ENCODE data around the gene PHACTR3.

The PHACTR3 gene

DNA sequence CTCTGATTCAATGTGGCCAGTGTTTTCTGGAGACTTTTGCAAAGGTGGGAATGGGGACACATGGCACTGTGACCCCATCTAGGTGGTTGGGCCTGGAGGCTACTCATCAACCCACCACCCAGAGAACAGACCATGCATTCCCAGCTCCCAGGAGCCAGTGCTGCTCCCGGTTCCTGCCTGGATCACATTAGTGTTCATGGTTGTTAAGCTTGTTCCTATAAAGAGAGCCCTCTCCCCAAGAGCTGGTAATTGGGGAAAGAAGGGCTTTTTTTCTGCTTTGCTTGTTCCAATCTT, 102.0 kb downstream of the PHACTR3 start:
- DNase-seq, result no peak

DNA sequence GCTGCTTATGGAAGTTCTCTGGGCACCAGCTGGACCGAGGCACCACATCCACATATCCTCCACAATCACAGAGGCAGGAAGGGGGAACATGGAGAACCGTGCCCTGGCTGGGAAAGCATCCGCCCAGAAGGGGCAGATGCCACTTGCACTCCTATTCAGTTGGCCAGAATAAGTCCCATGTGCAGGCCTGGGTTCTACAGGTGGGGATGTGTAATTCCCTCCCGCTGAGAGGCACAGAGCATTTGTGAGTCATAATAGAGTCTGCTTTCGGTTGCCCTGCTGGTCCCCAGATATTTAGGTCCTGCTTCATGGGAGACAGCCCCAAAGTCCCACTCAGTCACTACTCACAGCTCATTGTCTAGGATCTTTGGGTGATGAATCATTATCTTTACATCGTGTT, 104.0 kb downstream of the PHACTR3 start:
- no peak for DNase-seq

DNA sequence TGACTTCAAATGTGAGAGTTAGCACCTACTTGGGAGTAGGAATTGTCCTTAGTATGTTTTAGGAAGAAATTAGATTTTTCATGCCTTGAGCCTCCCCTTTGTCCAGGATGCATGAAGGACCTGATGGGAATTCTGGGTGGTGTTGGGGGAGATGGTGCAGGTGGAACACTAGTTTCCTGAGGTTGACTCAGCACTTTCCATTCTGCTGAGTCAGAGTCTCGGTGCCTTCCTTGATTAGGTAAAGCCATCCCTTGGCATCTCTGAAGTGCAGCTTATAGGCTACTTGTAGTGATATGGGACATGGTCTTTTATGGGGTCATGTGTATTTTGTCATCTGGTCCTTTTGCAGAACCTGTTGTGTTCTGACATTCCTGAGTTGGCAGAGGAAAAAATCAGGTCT, 105.3 kb downstream of the PHACTR3 start:
- DNase-seq, result no peak

DNA sequence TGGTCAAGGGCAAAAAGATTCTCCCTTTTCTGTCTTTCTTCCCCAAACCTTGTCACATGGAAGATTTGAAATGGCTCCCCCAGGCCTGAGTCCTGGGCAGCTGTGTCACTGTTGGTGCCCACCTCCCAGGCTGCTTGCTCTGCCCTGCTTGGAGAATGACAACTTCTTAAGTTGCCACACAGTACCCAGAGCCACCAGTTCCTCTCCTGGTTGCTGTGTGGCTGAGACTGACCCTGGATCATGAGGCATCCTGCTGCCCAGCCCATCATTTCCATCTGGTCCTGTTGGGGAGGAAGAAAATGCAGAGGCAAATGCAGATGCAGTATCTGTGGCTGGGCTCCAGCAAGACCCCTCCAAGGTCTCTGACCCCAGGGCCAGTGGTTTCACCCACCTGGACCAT, 113.7 kb downstream of the PHACTR3 start:
- no peak for DNase-seq

DNA sequence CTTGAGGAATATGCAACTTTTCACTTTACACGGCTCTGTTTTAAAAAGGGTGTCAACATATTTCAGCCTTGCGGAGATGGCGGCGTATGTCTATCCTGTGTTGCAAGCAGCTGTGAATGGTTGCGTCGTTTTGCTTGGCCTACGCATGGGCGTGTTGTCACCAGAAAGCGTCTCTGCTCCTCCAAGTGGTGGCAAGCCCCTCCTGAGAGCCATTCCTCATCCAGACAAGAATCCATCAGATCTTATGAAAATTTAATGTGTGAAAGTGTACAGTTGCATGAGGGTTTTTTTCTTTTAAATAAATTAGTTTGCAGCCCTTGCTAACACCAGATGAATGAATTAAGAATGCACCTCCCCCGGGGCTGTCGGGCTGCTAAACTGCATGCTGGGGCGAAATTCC, 114.4 kb downstream of the PHACTR3 start:
- DNase-seq, result no peak

DNA sequence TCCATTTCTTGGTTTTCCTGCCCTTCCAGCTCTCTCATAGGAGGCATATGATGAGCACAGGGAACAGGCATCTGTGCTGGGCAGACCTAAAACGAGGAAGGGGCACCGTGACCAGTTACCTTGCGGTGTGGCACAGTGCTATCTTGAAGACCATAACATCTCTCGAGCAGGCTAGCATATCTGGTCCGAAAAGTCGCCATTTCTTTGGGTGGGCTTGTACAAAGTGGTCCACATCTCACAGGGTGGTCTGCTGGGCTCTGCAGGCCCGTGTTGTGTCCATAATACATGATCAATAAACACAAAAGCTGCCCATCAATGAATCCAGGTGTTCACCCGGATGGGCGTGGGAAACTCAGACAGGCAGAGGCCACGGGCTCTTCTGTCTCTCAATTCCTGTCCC, 115.7 kb downstream of the PHACTR3 start:
- DNase-seq, result no peak

GRCh38 chr20:59721386-59721785, 117.0 kb downstream of the PHACTR3 start:
- DNase-seq, result no peak

GRCh38 chr20:59723108-59723500, 118.8 kb downstream of the PHACTR3 start:
- no peak for DNase-seq

DNA sequence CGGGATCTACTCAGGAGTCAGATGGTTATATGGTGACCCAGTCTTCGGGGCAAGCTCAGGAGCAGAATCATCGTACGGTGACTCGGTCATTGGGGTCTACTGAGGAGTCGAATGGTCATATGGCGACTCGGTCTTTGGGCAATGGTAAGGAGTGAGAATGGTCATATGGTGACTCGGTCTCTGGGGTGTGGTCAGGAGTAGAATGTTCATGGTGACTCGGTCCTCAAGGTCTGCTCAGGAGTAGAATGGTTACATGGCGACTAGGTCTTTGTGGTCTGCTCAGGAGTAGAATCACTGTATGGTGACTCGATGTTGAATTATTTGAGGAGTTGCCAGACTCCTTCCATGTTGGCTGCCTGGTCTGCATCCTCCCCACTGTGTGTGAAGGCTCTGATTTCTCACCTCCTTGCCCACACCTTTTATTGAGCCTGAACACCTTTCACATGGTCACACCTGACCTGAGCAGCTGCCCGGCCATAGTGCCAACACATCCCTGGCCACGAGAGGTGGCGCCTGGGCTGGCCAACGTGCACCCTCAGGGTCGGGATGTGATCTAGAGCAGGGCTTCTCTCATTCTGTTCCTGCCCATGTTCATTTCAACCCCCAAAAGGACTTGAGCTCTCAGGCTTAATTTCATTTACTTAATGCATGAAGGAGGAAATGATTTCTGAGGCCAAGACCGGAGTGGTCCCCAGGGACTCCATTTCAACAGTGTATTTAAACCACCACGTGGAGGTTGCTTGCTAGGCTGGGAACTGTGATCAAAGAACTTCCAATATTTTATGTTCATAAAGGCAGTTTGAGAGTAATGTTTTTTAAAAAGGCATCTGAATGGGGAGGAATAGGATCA, 119.5 kb downstream of the PHACTR3 start:
- DNase-seq, result no peak

DNA sequence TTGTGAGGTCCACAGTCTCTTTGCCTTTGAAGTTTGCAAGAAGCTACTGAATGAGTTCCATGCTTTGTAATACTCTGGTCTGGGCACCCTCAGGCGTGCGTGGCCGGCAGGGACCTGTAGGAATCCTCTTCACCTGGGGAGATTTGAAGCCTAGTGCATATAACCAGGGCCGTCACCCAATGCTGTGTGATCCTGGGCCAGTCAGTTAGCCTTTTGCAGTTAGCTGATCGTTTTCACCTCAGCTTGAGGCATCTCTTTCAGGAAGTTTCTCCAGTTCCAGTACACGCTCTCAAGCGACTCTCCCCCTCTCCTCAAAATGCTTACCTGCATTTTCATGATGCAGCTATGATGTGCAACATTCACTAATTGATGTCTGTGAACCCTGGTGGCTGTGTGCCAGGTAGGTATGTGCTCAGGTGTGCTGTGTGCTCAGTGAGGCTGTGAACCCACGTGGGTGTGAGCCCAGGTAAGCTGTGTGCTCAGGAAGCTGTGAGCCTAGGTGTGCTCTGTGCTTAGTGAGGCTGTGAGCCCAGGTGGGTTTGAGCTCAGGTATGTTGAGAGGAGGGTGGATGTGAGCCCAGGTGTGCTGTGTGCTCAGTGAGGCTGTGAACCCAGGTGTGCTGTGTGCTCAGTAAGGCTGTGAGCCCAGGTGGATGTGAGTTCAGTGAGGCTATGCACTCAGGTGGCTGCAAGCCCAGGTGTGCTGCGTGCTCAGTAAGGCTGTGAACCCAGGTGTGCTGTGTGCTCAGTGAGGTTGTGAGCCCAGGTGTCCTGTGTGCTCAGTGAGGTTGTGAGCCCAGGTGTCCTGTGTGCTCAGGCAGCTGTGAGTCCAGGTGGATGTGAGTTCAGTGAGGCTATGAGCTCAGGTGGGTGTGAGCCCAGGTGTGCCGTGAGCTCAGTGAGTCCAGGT, 120.4 kb downstream of the PHACTR3 start:
- DNase-seq, result no peak

DNA sequence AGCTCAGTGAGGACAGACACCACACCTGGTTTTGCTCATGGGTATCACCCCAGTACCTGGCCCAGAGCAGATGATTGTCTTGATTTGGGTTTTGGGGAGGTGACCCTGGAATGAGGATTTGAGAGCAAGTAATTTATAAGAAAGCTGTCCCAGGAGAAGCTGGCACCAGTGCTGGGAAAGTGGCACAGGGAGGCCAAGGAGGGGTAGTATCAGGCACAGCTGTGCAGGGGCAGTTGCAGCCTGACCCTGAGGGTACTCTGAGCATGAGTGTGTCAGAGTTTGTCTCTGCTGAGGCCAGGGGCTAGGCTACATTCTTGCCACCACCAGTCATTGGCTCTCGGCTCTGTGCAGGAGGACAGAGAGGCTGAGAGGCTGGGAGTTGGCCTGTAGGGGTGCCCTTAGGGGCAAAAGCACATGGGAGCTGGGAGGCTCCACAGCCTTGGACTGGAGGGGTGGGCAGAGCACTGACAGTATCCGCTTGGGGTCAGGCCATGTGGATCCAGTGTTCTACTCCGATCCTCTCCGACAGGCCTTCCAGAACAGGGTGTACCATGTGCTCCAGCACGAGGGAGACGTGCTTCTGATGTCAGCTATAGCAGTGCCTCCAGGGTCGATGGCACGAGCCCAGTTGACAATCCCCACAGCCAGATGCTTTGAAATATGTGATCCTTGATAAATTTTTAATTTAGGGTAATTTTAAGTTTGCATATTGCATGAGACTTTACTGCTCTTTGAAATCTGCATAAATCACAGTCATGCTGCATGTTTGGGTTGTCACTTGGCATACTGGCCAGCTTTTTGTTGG, 121.3 kb downstream of the PHACTR3 start:
- no peak for DNase-seq

DNA sequence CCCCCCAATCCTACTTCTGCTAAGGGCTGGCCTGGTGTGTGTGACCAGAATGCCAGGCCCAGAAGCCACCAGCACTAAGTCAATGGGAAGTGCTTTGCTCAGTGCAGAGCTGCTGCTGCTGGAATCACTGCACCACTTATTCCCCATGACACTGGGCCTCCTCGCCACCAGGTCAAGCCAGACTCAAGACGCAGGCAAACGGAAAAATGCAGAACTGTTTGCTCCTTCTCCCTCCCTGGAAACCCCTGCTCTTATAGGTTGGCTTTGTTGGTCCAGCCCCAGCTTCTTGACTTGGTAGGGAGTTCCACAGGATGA, 121.9 kb downstream of the PHACTR3 start:
- DNase-seq, result no peak

GRCh38 chr20:59728722-59729430, 124.5 kb downstream of the PHACTR3 start:
- DNase-seq, result no peak

GRCh38 chr20:59729506-59729905, 125.2 kb downstream of the PHACTR3 start:
- no peak for DNase-seq

GRCh38 chr20:59730722-59731121, 126.4 kb downstream of the PHACTR3 start:
- DNase-seq, result no peak

- DNase-seq, result no peak
Observed at GRCh38 chr20:59731376-59731775, 127.0 kb downstream of the PHACTR3 start.

DNA sequence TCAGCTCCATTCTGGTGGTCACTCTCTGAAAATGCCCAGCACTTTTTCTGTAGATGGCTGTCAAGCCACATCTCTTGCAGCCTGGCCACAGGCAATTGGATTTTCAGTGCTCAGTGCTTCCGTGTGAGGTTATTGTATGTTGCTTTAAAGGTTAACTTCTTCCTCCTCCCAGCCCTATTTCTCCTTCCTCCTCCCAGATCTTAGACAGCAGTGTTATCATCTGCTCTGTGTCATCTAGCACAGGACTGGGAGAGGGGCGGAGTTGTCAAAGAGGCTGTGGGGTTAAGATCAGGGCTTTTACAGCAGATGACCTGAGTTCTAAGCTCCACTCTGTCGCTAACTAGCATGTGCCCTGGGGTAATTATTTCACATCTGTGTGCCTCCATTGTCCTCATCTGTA, 129.0 kb downstream of the PHACTR3 start:
- DNase-seq, result no peak

DNA sequence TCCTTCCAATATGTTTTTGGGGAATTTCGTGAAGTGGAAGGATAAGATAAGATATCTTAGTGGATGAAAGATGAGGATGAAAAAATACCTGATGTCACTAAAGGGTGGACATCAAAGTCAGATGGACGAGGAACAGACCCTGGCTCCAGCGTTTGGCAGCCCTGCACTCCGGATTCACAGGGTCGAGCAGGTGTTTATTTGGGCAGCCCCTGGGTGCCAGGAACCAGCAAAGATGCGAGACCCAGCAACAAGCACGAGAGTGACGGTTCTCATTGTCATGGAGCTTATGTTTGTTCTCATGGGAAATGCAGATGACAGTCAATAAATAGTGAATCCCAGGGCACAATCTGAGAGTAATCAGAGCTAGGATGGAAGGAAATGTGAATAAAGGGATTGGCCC, 131.1 kb downstream of the PHACTR3 start:
- no peak for DNase-seq

- DNase-seq, result peak; percentile 7
Observed at GRCh38 chr20:59735917-59736316, 131.6 kb downstream of the PHACTR3 start.

GRCh38 chr20:59736366-59736765, 132.0 kb downstream of the PHACTR3 start:
- no peak for DNase-seq

GRCh38 chr20:59737073-59737666, 132.8 kb downstream of the PHACTR3 start:
- no peak for DNase-seq

GRCh38 chr20:59737816-59738215, 133.5 kb downstream of the PHACTR3 start:
- DNase-seq, result no peak

GRCh38 chr20:59738851-59739250, 134.5 kb downstream of the PHACTR3 start:
- DNase-seq, result no peak

Measured in COR-L47 (cell line).